Stomach (tissue), 4 donors: ENCODE data around the gene ST6GALNAC5.

ENCODE experiments used
- POLR2AphosphoS5 ChIP-seq, 3 donors: sonication (generic); formaldehyde crosslinking; IDR thresholded peaks; one replicate each; pipeline ENCODE4 v1.6.1; 2016; ENCODE audit warnings: antibody characterized with exemption in 3 of 3
- TF ChIP-seq, protein P1 (sequence below), 7 experiments: fragments of 450-650 bp in 4 of 7; fragments of 200-600 bp in 3 of 7; sonication (generic) in 3 of 7; IDR thresholded peaks; one replicate each; pipeline ENCODE4 v1.5.1; 2016 to 2019; ENCODE audit warnings: antibody characterized with exemption in 7 of 7, control low read depth in 2 of 7, mild to moderate bottlenecking in 1 of 7

GRCh38 chr1:77037038-77037437, 169.8 kb downstream of the ST6GALNAC5 start:
- TF ChIP-seq, protein P1, sequence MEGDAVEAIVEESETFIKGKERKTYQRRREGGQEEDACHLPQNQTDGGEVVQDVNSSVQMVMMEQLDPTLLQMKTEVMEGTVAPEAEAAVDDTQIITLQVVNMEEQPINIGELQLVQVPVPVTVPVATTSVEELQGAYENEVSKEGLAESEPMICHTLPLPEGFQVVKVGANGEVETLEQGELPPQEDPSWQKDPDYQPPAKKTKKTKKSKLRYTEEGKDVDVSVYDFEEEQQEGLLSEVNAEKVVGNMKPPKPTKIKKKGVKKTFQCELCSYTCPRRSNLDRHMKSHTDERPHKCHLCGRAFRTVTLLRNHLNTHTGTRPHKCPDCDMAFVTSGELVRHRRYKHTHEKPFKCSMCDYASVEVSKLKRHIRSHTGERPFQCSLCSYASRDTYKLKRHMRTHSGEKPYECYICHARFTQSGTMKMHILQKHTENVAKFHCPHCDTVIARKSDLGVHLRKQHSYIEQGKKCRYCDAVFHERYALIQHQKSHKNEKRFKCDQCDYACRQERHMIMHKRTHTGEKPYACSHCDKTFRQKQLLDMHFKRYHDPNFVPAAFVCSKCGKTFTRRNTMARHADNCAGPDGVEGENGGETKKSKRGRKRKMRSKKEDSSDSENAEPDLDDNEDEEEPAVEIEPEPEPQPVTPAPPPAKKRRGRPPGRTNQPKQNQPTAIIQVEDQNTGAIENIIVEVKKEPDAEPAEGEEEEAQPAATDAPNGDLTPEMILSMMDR (IDR thresholded peaks at IDR 0.05), result no peak
- no peak for TF ChIP-seq POLR2AphosphoS5 (IDR thresholded peaks at IDR 0.05)
